Small intestine (tissue), 7 donors: ENCODE data around the gene HIPK2. TPM values are rescaled to one million over a fixed set of nuclear protein-coding genes. Genes with fewer than 3 reads are reported as not detected.

Experiments
- DNase-seq, 2 donors: peaks; one replicate each; pipeline versions ENCODE4 v3.0.0 to v3.0.0-alpha.2; 2013
- FAIRE-seq: peaks from 2 replicates; lab custom pipeline; 2012; peaks lifted over from hg19 to GRCh38; lab: Jason Lieb, UNC
- H3K27ac ChIP-seq, 3 donors: one replicate each; pipeline ENCODE4 v1.5.1; 2013; ENCODE audit warnings: low read length in 2 of 3, mild to moderate bottlenecking in 2 of 3, control low read depth in 1 of 3, inconsistent platforms in 1 of 3, low read depth in 1 of 3, moderate library complexity in 1 of 3
- H3K27me3 ChIP-seq, 3 donors: one replicate each; pipeline ENCODE4 v1.6.1; 2013; ENCODE audit warnings: low read length in 3 of 3, inconsistent platforms in 1 of 3; ENCODE audit not compliant: control insufficient read depth in 3 of 3, insufficient read depth in 3 of 3
- H3K36me3 ChIP-seq, 3 donors: one replicate each; pipeline ENCODE4 v1.6.1; 2013; ENCODE audit warnings: low read length in 3 of 3, inconsistent platforms in 1 of 3, low read depth in 1 of 3, mild to moderate bottlenecking in 1 of 3, moderate library complexity in 1 of 3; ENCODE audit not compliant: control insufficient read depth in 3 of 3, insufficient read depth in 2 of 3
- H3K4me1 ChIP-seq, 3 donors: one replicate each; pipeline ENCODE4 v1.6.1; 2013; ENCODE audit warnings: low read length in 2 of 3, inconsistent platforms in 1 of 3, low read depth in 1 of 3, mild to moderate bottlenecking in 1 of 3, moderate library complexity in 1 of 3; ENCODE audit not compliant: control insufficient read depth in 3 of 3, insufficient read depth in 2 of 3
- H3K4me3 ChIP-seq, 3 donors: one replicate each; pipeline ENCODE4 v1.5.1; 2013; ENCODE audit warnings: low read length in 3 of 3, control low read depth in 1 of 3, inconsistent platforms in 1 of 3, low read depth in 1 of 3, mild to moderate bottlenecking in 1 of 3, moderate library complexity in 1 of 3
- H3K9me3 ChIP-seq, 2 donors: one replicate each; pipeline ENCODE4 v1.6.1; 2013; ENCODE audit warnings: low read depth in 1 of 2, low read length in 1 of 2; ENCODE audit not compliant: control insufficient read depth in 2 of 2, insufficient read depth in 1 of 2
- WGBS, 3 donors: extraction: QIAGEN DNeasy Blood & Tissue Kit; methylation state at CpG; one replicate each; pipeline ENCODE4 v1.1.7; 2013; 5-methylcytosine and 5-hydroxymethylcytosine counted together
- polyA plus RNA-seq, 4 donors: library from polyadenylated mRNA; stranded (reverse) in 3 of 4; unstranded in 1 of 4; fragments of 200-250 nt in 3 of 4; fragments of 120-200 nt in 1 of 4; gene quantifications; one replicate each; pipeline versions ENCODE4 v1.2.1 to v1.2.3, GENCODE V29; 2013
- donor health status: healthy with polysubstance abuse.
- donor health status: control.
- donor health status: control.
- donor health status: Bipolar disorder and iron deficiency.
- donor health status: healthy.

The HIPK2 gene
- polyA plus RNA-seq, 4 donors: 3.2 to 11.4 (median 7.2) TPM

GRCh38 chr7:139711991-139712743 lies 65.6 kb downstream of the HIPK2 start:
- Histone ChIP-seq H3K27ac (no peak overlapping the region), H3K27me3 (no peaks in the 10 kb centered on the region), H3K9me3 (no peaks in the 10 kb centered on the region), H3K4me3 (no peak overlapping the region), H3K4me1 (no peaks in the 10 kb centered on the region), H3K36me3 (peaks cover 2 to 58% (median 14%) of the 10 kb centered on the region in 3 donors)
- 64 to 75% (median 72%) methylated on average over 11 of the region's 11 CpGs for WGBS, 3 donors
- DNase-seq (peak in 1 of 2 donors; percentile 31), FAIRE-seq (no peak)

- DNase-seq: no peak
- no peak overlapping the region for H3K27ac ChIP-seq
- no peaks in the 10 kb centered on the region for H3K4me1 ChIP-seq
- H3K9me3 ChIP-seq: no peaks in the 10 kb centered on the region
- WGBS, 3 donors: 92 to 96% (median 95%) methylated on average over 3 of the region's 3 CpGs
- no peak overlapping the region for H3K4me3 ChIP-seq
- no peak for FAIRE-seq
- no peaks in the 10 kb centered on the region for H3K27me3 ChIP-seq
- peaks cover 2 to 58% (median 6%) of the 10 kb centered on the region in 3 donors for H3K36me3 ChIP-seq
Observed at GRCh38 chr7:139710036-139710435, 67.8 kb downstream of the HIPK2 start.

GRCh38 chr7:139709485-139709884 lies 68.3 kb downstream of the HIPK2 start:
- H3K27me3 ChIP-seq: no peaks in the 10 kb centered on the region
- H3K9me3 ChIP-seq: no peaks in the 10 kb centered on the region
- no peak for DNase-seq
- no peak for FAIRE-seq
- 81 to 91% (median 88%) methylated on average over 2 of the region's 2 CpGs for WGBS, 3 donors
- H3K36me3 ChIP-seq: peaks cover 1 to 57% (median 2%) of the 10 kb centered on the region in 3 donors
- H3K27ac ChIP-seq: no peak overlapping the region
- no peaks in the 10 kb centered on the region for H3K4me1 ChIP-seq
- no peak overlapping the region for H3K4me3 ChIP-seq

GRCh38 chr7:139708541-139708940 lies 69.3 kb downstream of the HIPK2 start:
- no peak for FAIRE-seq
- no peak overlapping the region for H3K27ac ChIP-seq
- 85 to 90% (median 87%) methylated on average over 6 of the region's 6 CpGs for WGBS, 3 donors

GRCh38 chr7:139706837-139707236 lies 71.0 kb downstream of the HIPK2 start:
- DNase-seq: no peak
- H3K36me3 ChIP-seq: peaks cover 0 to 45% (median under 1%) of the 10 kb centered on the region in 3 donors
- H3K4me1 ChIP-seq: peaks cover 0 to 4% (median 0%) of the 10 kb centered on the region in 3 donors
- no peaks in the 10 kb centered on the region for H3K9me3 ChIP-seq
- no peaks in the 10 kb centered on the region for H3K27me3 ChIP-seq
- no peak overlapping the region for H3K27ac ChIP-seq
- no peak for FAIRE-seq
- 81 to 88% (median 84%) methylated on average over 9 of the region's 9 CpGs for WGBS, 3 donors
- no peak overlapping the region for H3K4me3 ChIP-seq

More at GRCh38 chr7:139708541-139708940, 69.3 kb downstream of the HIPK2 start:
- Histone ChIP-seq H3K27me3 (no peaks in the 10 kb centered on the region), H3K36me3 (peaks cover 0 to 48% (median 2%) of the 10 kb centered on the region in 3 donors), H3K4me1 (no peaks in the 10 kb centered on the region), H3K4me3 (no peak overlapping the region), H3K9me3 (no peaks in the 10 kb centered on the region)
- DNase-seq: no peak

GRCh38 chr7:139704308-139704879 lies 73.4 kb downstream of the HIPK2 start:
- Histone ChIP-seq H3K9me3 (no peaks in the 10 kb centered on the region), H3K27ac (peak overlapping the region in 1 of 3 donors; percentile 64), H3K36me3 (peaks cover 0 to 64% (median 0%) of the 10 kb centered on the region in 3 donors), H3K27me3 (no peaks in the 10 kb centered on the region), H3K4me1 (peaks cover 0 to 4% (median 0%) of the 10 kb centered on the region in 3 donors), H3K4me3 (no peak overlapping the region)
- no peak for FAIRE-seq
- 84 to 87% (median 84%) methylated on average over 8 of the region's 8 CpGs for WGBS, 3 donors
- no peak for DNase-seq

- no peak overlapping the region for H3K4me3 ChIP-seq
- DNase-seq: no peak
- FAIRE-seq: no peak
- 74 to 85% (median 81%) methylated on average over 5 of the region's 5 CpGs for WGBS, 3 donors
- H3K36me3 ChIP-seq: peaks cover 0 to 65% (median 0%) of the 10 kb centered on the region in 3 donors
- no peaks in the 10 kb centered on the region for H3K9me3 ChIP-seq
- H3K27me3 ChIP-seq: no peaks in the 10 kb centered on the region
- peaks cover 0 to 4% (median 0%) of the 10 kb centered on the region in 3 donors for H3K4me1 ChIP-seq
- peak overlapping the region in 1 of 3 donors; percentile 64 for H3K27ac ChIP-seq
Observed at GRCh38 chr7:139703487-139704307, 74.1 kb downstream of the HIPK2 start.
